GM19438 (cell line): ENCODE measurements around the gene RPS19.
"Not testable (repeated sequence)": the region's sequence is repeated elsewhere in the genome, so short reads cannot be mapped to it uniquely, and the experiment has no call there.

Experiments used
- ATAC-seq: cut with Tn5 transposase; IDR thresholded peaks from one replicate; pipeline ENCODE4 v1.9.1; 2021; ENCODE audit warnings: low read depth; ENCODE audit not compliant: unreplicated experiment

Gene RPS19

GRCh38 chr19:41859213-41859617, 840 bp upstream of the RPS19 start:
- ATAC-seq = no peak

GRCh38 chr19:41860419-41861115, 512 bp downstream of the RPS19 start:
- no peak for ATAC-seq

- ATAC-seq = no peak
Measured at GRCh38 chr19:41861116-41861768, 1.2 kb downstream of the RPS19 start.

DNA sequence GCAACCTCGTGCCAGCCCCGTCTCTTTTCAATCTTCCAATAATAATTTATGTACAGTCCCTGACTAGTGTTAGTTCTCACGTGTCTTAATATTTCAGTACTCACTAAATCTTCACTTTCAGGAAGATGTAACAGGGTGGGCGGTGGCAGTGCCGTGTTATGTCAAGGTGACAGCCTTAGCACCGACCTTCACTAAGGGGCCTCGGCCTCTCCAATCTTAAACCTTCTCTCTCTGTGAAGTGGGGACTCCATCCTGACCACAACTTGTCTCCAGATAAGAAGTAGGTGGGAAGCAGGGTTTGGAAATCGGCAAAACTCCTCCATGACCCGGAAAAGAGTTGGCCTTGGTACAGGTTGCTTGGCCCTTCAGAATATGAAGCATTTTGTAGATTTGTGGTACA, 1.8 kb downstream of the RPS19 start:
- no peak for ATAC-seq

DNA sequence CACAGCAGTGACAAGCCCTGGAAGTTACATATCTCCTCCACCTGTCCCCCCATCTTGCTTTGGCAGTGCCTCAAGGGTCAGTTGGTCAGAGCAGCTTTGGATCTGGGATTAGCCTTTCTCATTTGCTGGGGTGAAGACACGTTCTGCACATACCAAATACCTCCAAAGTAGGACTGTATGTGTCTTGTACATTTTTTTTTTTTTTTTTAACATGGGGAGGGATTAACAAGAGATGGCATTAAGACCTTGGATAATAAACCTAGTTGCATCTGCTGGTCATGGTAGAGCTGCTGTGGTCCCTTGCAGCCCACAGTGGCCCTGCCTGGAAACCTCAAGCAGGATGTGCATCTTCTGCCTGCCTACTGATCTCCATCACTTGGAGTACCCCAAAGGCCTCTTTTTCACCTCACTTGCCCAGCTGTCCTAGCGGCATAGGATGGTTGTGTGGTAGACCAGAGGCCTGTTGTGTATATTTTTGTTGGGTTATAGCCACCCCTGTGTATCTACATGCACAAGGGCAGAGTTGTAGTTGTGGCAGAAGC, 2.5 kb downstream of the RPS19 start:
- no peak for ATAC-seq

GRCh38 chr19:41863209-41863931, 3.3 kb downstream of the RPS19 start:
- ATAC-seq = no peak

GRCh38 chr19:41864374-41864773, 4.3 kb downstream of the RPS19 start:
- ATAC-seq = no peak

- no peak for ATAC-seq
Measured at GRCh38 chr19:41866284-41866683, 6.2 kb downstream of the RPS19 start.

- ATAC-seq = no peak
Measured at GRCh38 chr19:41868120-41868988, 8.3 kb downstream of the RPS19 start.

GRCh38 chr19:41868989-41869300, 8.9 kb downstream of the RPS19 start:
- ATAC-seq = no peak

GRCh38 chr19:41869374-41869955, 9.4 kb downstream of the RPS19 start:
- no peak for ATAC-seq

DNA sequence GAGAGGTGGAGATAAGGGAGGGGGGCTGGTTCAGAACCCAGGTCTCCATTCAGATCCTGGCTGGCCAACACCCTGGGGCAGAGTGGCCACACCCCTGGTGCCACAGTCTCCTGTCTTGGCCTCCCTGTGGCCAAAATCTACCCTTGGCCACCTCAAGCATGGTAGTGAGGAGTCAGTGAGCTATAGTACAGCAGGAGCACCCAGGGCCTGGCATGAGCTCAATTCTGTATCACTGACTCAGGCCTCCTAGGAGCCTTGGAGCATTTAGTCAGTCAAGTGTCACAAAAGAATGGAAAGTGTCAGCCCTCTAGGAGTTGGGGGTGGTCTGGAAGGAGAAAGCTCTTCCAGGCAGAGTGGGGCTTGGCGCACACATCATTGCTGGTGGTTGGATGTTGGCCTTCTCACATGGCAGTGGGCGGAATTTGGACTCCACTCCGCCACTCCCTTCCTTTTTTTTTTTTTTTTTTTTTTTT, 10.4 kb downstream of the RPS19 start:
- no peak for ATAC-seq

DNA sequence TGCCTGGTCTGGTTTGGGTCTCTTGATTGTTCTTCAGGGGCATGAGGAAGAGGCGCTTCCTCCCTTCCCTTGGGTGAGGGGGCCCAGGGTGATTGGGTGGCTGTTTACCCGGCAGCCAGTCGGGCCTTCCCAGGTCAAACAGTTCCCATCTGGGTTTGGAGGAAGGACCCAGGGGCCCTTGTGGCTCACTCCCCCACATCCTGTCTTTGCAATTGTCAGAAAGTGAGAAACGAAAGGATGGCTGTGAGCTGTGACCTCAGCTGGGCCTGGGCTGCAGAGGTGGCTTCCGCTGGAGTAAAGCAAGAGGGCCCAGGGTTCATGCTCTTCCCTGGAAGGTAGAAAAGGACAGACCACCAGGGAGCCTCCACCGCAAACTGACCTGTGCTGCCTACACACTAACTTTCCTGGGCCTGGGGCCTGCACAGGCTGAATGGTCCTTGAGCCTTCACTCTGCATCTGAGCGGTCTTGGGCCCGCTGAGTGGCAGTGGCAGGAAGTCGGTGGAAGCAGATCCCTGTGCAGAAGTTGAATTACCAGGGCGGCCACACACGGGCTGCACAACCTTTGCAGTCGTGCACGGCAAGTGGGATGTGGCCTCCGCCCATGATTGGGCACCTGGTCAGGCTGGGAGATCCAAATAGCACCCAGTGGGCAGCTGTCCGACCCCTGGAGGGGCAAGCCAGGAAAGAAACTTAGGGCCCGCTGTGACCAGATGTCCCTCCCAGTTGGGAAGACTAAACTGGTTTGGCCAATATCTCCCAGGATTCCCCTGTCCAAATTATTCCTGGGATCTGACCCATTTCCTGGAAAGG, 11.7 kb downstream of the RPS19 start:
- peak; percentile 63 for ATAC-seq

DNA sequence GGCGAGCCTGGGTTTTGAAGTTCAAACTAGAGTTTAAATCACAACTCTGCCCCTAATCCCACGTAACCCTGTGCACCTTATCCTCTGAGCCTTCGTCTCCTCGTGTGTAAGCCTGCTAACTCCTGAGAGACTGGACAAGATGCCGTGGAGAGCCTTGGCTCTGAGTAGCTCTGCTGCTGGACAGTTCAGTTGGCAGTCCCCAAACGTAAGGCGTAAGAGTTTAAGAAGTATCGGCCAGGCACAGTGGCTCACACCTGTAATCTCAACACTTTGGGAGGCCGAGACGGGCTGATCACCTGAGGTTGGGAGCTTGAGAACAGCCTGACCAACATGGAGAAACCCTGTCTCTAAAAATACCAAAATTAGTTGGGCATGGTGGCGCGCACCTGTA, 12.3 kb downstream of the RPS19 start:
- ATAC-seq = no peak

- no peak for ATAC-seq
Measured at GRCh38 chr19:41872775-41873647, 13.0 kb downstream of the RPS19 start.

DNA sequence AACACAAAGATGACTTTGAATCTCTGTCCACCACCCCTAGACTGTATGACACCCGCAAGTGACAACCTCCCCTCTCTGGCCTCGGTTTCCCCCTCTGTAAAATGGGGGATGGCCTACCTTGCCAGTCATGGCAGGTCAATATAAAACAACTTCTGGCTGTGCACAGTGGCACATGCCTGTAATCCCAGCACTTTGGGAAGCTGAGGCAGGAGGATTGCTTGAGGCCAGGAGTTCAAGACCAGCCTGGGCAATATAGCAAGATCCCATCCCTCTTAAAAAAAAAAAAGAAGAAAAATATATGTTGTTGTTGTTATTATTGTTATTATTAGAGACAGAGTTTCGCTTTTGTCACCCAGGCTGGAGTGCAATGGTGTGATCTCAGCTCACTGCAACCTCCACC, 15.9 kb downstream of the RPS19 start:
- ATAC-seq = not testable (repeated sequence)

GRCh38 chr19:41876847-41877832, 17.1 kb downstream of the RPS19 start, which contains the start of gene CD79A:
Gene CD79A, plus strand, starts transcription at chr19:41877279. Its CDS starts 26 bp downstream, at chr19:41877305.
- peak; percentile 61 for ATAC-seq
